HG03457 (cell line): Measurements from ENCODE around the gene STOM.

Experiments
- ATAC-seq: cut with Tn5 transposase; IDR thresholded peaks from one replicate; pipeline ENCODE4 v1.9.1; 2021; ENCODE audit warnings: moderate number of reproducible peaks; ENCODE audit not compliant: unreplicated experiment

The STOM gene

DNA sequence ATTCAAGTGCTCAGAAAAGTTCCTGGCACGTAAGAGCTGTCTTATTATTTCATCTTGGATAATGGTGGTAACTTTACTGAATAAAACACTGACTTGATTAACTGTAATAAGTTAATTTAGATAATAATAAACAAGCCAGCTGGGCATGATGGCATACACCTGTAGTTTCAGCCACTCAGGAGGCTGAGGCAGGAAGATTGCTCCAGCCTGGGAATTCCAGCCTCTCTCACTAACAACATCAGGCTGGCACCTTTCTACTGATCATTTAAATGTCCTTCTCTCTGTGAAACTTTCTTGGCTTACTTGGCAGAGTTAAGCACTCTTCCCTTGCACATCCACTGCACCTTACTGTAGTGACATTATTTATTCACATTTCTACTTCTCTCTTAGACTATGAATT lies 20.0 kb downstream of the STOM start:
- no peak for ATAC-seq

DNA sequence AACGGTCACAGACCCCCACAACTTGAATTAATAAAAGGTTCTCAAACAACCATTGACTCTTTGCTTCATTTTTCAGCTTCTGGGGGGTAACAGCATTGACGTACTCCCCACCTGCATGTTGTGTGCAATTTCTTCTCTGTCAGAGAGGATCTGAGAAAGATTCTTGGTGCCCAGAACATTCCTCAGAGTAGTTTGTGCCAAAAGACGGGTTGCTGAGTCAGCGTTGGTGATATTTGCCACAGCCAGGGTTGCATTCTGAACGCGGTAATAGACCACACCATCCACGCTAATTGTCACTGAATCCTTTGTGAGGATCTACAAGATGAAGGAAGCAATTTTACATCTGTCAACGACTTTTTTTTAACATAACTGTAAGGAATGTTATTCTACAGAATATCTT lies 21.0 kb downstream of the STOM start:
- no peak for ATAC-seq

DNA sequence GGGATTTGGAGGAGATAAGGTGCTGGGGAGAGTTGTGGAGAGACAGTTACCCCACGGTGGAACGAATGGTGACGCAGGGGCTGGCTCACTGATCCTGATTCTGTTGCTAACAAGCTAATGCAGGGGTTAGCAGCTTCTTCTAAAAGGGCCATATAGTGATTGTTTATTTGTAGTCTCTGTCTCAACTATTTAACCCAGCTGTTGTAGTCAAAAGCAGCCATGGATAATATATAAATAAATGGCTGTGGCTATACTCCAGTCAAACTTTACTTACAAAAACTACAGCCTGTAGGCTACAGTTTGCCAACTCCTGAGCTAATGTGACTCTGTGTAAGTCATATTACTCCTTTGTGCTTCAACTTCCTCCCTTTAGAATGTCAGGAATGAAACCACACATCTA lies 21.8 kb downstream of the STOM start:
- ATAC-seq: no peak

DNA sequence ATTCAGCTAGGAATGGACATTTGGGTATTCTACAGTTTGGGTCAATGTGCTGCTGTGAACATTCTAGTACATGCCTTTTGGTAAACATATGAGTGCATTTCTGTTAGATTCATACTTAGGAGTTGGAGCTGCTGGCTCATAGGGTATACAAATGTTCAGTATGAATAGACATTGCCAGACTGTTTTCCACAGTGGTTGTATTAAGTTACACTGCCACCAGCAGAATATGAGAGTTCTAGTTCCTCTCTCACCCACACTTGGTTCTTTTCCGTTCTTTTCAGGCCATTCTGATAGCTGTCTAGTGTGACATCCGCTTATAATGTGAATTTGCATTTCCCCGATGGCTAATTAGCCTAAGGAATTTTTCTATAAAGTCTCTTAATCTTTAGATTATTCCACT lies 25.0 kb downstream of the STOM start:
- ATAC-seq: no peak

- no peak for ATAC-seq
These were observed 25.9 kb downstream of the STOM start for GRCh38 chr9:121344184-121344583.

- ATAC-seq: no peak
These were observed 29.2 kb downstream of the STOM start for GRCh38 chr9:121340676-121341392.

GRCh38 chr9:121339437-121339836 lies 30.6 kb downstream of the STOM start:
- no peak for ATAC-seq

GRCh38 chr9:121336665-121337064 lies 33.4 kb downstream of the STOM start:
- no peak for ATAC-seq

GRCh38 chr9:121333950-121334773 lies 35.9 kb downstream of the STOM start:
- ATAC-seq: no peak

DNA sequence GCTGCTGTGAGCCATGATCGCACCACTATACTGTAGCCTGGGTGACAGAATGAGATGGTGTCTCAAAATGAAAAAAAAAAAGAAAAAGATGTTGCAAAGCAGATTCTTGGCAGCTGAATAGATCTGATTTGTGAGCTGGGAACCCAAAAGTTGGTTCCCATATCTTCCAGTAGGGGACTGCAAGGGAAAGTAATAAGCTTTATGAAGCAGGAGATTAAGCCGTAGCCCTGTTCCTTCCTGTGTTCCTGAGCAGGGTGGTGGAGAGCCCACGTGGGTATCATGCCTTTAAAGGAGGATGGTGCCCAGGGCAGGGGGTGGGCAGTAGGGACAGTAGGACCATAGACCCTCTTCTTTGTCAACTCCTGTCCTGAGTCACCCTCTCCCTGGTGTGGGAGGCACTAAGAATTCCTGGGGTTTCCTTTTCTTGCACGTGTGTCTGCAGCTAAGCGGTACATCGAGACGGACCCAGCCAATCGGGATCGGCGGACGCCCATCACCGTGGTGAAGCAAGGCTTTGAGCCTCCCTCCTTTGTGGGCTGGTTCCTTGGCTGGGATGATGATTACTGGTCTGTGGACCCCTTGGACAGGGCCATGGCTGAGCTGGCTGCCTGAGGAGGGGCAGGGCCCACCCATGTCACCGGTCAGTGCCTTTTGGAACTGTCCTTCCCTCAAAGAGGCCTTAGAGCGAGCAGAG lies 37.9 kb downstream of the STOM start:
- ATAC-seq: no peak

DNA sequence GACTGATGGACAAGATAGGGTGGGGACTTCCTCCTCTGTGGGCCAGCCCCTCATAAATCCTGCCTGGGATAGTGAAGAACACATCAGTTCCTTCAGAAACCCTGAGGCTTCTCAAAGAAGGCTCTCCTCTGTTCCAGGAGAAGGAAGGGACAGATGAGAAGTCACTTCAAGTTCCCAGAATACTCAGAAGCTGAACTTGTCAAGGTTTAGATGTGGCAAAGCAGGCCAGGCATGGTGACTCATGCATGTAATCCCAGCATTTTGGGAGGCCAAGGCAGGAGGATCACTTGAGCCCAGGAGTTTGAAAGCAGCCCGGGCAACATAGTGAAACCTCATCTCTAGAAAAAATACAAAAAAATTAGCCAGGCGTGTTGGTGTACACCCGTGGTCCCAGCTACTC lies 38.5 kb downstream of the STOM start:
- ATAC-seq: no peak

GRCh38 chr9:121328876-121329681 lies 41.0 kb downstream of the STOM start:
- no peak for ATAC-seq

- ATAC-seq: no peak
These were observed 41.6 kb downstream of the STOM start for GRCh38 chr9:121328476-121328875.

DNA sequence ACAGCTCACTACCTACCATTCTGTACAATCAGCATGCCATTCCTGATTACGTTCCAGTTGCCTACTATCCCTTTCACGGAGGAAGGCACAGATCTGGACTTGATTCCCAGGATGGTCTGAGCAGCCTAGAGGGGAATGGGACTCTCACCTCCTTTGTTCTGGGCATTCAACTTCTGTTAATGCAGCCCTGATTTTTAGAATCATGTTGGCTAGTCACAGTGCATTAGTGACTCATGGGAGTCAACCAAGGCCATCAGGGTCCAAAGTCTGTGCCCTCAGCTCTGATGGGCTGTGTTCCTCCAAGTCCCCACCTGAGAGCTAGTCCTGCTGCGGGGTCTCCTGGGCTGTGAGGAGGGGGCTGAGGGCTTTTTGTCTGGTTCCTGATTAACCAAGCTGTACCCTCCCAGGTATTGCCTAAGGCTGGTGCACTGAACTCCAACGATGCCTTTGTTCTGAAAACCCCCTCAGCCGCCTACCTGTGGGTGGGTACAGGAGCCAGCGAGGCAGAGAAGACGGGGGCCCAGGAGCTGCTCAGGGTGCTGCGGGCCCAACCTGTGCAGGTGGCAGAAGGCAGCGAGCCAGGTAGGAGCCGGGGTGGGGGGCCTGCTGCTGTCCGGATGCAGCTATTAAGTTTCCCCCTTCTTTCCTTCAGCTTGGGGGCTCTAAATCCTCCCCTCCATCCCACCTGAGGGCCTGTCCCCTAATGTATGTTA lies 43.0 kb downstream of the STOM start:
- ATAC-seq: no peak

- no peak for ATAC-seq
These were observed 43.8 kb downstream of the STOM start for GRCh38 chr9:121326130-121326838.

DNA sequence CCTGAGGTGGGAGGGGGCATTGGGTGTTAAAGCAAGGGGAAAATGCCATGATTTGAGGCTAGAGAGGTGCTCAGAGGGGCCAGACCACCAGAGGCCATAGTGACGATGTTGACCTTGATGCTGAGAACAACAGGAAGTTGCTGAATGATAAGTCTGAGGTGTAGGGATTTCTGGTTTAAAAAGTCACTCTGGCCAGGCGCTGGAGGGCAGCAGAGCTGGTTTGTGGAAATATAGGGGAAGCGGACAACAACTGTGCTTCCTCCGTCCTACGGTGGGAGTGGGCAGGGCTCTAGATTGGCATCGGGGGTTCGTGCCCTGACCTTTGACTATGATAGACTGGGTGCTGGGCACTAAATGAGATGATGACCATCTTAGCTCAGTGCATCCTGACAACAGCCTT lies 44.7 kb downstream of the STOM start:
- no peak for ATAC-seq

GRCh38 chr9:121324755-121325154 lies 45.3 kb downstream of the STOM start:
- ATAC-seq: no peak

GRCh38 chr9:121324316-121324715 lies 45.7 kb downstream of the STOM start:
- no peak for ATAC-seq

GRCh38 chr9:121323449-121324151 lies 46.5 kb downstream of the STOM start:
- ATAC-seq: no peak
